ENCODE measurements around the gene AGPS.

- TF ChIP-seq EZH2phosphoT487 (IDR thresholded peaks at IDR 0.05; ENCODE audit: insufficient read depth, low read depth) (no peak), EZH2 (IDR thresholded peaks at IDR 0.05; ENCODE audit: insufficient read depth, poor library complexity, severe bottlenecking) (no peak)
Observed at GRCh38 chr2:177543007-177543760, 150.6 kb downstream of the AGPS start.

Measured in GM23248 (cell line).